Measurements from ENCODE around the gene SURF6.
"Not testable (repeated sequence)": the region's sequence is repeated elsewhere in the genome, so short reads cannot be mapped to it uniquely, and the experiment has no call there.

SURF6 gene

DNA sequence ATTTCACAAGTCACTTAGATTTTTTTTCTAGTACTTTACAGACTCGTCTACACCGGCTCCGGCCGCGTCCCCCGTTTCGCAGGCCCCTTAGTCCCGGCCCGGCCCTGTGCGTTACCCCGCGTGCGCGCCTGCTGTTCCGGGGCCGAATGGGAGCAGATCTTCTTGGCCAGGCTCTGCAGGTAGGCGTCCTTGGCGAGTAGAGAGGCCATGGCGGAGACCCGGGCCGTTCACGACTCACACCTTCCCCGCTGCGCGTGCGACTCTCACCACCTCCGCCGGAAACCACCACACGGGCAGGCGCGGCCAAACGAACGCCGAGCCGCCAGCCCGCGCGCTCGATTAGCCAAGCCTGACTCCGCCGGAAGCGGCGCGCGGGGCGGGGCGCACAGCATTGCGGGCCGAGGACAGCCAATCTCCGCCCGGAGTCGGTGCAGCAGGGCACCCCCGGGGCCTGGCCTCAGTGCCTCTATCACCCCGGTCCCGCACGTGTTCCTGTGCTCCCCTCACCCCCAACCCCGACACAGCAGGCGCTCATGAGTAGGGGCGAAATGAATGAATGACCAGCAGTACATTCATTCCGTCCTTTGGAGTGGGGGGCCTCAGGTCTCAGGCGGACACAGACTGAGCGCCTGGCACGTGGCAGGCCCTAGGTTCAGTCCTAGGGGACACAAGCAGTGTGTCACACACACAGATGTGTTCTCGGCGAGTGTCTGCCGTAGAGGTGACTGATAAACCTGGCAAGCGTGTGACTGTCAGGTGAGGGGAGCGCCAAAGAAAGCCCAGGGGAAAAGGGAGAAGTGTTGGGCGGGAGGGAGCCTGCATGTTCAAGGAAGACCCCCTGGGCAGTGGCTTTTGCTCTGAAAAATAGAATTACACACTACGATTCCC, at the start of gene SURF6:
TSS of gene SURF6 (minus strand) at position 265 of the 888 bp plus-strand sequence. CDS start at position 209, 56 bp downstream.
- peak; percentile 85 to 98 (median 90) for DNase-seq
- intact Hi-C loops (cut with DNase I), result loop anchor here (1.0 to 5.0 kb wide), 2 partner anchors 40 to 304 kb away; partner anchors contain the start of genes GTF3C5, STKLD1 and SURF4

DNA sequence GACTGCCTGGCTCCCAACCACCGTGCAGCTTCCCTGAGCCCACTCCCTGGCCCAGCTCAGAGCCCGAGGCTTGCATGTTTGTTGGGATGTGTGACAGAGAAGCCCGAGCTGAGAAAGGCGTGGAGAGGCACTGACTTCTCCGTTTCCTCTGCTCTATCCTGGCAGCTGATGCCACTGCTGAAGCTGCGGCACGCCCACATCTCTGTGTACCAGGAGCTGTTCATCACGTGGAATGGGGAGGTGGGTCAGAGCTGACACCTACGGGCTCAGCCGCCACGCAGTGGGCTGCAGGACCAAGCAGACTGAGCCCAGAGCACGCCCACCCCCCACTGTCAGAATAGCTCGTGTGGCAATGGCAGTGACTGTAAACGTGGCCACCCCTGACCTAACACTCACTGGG, 49.5 kb upstream of the SURF6 start:
- intact Hi-C loops (cut with DNase I), result no loop called here
- peak in 7 of 10 donors; percentile 44 to 93 (median 67) for DNase-seq

DNA sequence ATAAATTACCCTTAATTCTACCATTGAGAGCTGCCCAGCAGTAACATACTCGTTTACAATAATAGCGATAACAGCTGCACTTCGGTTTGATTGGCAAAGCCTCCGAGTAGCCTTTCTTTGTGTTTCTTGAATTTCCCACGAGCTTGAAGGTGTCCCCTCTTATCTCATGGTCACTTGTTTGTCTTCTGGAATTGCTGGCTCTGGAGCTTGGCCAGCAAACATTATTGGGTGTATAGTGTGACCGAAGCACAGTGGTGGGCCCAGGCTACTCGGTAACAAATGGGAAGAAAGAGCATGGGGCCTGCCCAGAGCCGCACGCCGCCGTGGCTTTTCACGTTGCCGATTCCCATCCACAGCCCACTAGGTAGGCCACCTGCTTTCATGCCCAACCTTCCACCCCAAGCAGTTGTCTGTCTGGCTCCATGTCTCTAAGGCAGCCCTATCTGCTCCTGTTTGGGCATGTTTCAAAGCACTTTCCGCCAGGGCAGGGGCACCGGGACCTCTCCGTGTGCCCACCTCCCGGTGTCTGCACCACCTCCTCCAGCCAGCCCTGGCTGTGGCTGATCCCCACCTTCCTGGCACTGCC, 48.8 kb upstream of the SURF6 start:
- intact Hi-C loops (cut with DNase I), result no loop called here
- no peak for DNase-seq

DNA sequence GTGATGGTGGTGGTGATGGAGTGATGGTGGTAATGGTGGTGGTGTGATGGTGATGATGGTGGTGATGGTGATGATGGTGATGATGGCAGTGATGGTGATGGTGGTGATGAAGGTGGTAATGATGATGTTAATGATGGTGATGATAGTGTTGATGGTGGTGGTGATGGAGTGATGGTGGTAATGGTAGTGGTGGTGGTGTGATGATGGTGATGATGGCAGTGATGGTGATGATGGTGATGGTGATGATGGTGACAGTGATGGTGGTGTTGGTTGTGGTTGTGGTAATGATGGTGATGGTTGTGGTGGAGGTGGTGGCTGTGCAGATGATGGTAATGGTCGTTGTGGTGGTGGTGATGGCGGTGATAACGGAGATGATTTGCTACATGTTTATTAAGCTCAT, 47.5 kb upstream of the SURF6 start:
- intact Hi-C loops (cut with DNase I), result no loop called here
- DNase-seq, result no peak

DNA sequence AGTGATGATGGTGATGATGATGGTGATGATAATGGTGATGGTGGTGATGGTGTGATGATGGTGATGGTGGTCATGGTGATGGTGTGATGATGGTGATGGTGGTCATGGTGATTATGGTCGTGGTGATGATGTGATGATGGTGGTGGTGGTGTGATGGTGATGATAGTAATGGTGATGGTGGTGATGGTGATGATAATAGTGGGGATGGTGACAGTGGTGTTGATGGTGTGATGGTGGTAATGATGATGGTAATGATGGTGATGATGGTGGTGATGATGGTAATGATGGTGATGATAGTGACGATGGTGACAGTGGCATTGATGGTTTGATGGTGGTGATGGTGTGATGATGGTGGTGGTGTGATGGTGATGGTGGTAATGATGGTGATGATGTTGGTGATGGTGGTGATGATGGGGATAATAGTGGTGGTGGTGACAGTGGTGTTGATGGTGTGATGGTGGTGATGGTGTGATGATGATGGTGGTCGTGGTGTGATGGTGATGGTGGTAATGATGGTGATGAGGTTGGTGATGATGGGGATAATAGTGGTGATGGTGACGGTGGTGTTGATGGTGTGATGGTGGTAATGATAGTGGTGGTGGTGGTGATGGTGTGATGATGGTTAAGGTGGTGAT, 46.6 kb upstream of the SURF6 start:
- no peak for DNase-seq
- intact Hi-C loops (cut with DNase I), result no loop called here

DNA sequence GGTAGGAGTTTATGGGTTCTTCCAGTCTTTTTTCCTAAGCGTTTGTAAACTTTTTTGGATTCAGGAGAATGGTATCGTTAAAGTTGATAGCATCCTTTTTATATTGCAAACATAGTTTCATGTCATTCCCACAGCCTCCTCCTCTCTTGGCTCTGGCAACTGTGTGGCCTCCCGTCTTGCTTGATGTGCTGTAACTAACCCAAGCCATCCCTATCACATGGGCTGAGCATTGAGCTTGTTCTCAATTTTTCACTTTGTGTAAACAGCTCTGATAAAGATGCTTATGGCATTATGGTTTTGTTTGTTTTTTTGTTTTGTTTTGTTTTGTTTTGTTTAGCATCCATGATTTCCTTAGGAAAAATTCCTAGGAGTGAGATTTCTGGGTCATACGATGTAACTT, 44.7 kb upstream of the SURF6 start:
- peak in 1 of 10 donors; percentile 89 for DNase-seq
- intact Hi-C loops (cut with DNase I), result no loop called here

GRCh38 chr9:133379153-133380086, 43.4 kb upstream of the SURF6 start:
- intact Hi-C loops (cut with DNase I), result no loop called here
- peak in 4 of 10 donors; percentile 25 to 92 (median 45) for DNase-seq

- intact Hi-C loops (cut with DNase I), result no loop called here
- no peak for DNase-seq
These were observed 42.5 kb upstream of the SURF6 start for GRCh38 chr9:133378408-133378962.

- intact Hi-C loops (cut with DNase I), result no loop called here
- no peak for DNase-seq
These were observed 41.8 kb upstream of the SURF6 start for GRCh38 chr9:133377721-133378216.

DNA sequence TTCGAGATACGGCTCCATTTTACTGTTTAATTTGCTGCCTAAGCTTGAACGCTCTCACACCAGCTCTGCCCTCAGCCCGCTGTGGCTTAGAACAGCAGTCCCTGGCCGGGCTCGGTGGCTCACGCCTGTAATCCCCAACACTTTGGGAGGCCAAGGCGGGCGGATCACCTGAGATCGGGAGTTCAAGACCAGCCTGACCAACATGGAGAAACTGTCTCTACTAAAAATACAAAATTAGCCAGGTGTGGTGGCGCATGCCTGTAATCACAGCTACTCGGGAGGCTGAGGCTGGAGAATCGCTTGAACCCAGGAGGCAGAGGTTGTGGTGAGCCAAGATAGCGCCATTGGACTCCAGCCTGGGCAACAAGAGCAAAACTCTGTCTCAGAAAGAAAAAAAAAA, 41.3 kb upstream of the SURF6 start:
- intact Hi-C loops (cut with DNase I); DNase-seq: not testable (repeated sequence)

- intact Hi-C loops (cut with DNase I), result loop anchor here (1.0 kb wide), 1 partner anchor 40 kb away; the partner anchor contains the start of gene SURF6
- peak; percentile 93 to 99 (median 96) for DNase-seq
These were observed 40.0 kb upstream of the SURF6 start, which contains the start of the genes STKLD1 and SURF4 for GRCh38 chr9:133375724-133376654. STKLD1 (plus strand) TSS chr9:133376366; CDS start chr9:133376474, 108 bp downstream. SURF4 (minus strand) TSS chr9:133376060; CDS start chr9:133375969, 91 bp downstream.

GRCh38 chr9:133375116-133375723, 39.2 kb upstream of the SURF6 start:
- intact Hi-C loops (cut with DNase I), result no loop called here
- DNase-seq, result no peak

- intact Hi-C loops (cut with DNase I), result no loop called here
- DNase-seq, result no peak
These were observed 38.7 kb upstream of the SURF6 start for GRCh38 chr9:133374612-133375115.

DNA sequence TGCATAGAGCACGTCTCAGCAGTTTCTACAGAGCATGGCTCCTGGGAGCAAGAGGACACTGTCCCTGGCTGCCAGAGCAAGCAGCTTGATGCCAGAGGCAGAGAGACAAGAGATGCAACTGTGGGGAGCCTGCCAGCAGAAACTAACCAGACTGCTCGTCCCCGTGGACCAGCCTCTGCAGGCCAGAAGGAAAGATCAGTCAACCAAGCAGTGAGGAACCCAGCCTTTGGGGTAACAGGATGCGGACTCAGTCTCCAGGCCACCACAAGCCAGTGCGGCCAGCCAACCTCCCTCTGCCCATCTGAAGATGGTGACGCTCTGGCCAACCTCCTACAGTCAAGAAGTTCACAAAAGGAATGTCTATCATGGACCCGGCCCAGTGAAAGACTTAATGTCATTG, 36.2 kb upstream of the SURF6 start:
- DNase-seq, result no peak
- intact Hi-C loops (cut with DNase I), result no loop called here

GRCh38 chr9:133371261-133371711, 35.3 kb upstream of the SURF6 start:
- intact Hi-C loops (cut with DNase I), result no loop called here
- no peak for DNase-seq

DNA sequence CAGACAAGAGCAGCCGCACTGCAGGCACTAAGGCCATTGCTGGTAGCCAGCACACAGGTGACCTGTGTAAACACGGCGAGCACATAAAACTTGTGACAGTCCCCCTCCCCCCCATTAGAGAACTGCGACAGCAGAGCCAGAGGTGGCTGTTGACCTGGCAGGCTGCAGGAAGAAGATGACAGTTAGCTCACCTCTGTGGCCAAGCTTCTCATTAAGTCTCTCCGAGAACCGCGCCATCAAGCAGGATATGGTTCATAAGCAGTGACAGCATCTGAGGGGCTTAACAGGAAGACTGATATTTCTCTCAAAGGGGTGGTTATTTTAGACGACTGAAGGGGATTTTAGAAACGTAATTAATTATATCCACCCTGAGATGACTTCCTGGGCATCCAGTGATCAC, 34.7 kb upstream of the SURF6 start:
- DNase-seq, result no peak
- intact Hi-C loops (cut with DNase I), result no loop called here

DNA sequence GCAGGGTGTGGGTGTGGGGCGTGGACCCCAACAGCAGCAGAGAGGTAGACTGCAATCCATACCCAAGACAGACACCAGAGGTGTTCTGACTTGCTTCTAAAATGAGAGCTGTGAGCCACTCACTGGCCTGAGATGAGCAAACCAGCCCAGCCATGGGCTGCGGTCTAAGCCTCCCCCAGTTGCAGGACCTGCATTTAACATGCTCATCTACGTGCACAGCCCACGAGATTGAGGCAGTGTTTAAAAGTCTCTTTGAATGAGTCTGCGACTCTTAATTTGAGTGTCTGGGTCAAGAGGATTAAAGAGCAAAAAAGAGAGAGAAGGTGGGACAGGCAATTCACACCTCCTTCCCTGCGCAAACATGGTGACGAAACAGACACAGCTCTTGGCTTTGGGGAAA, 33.9 kb upstream of the SURF6 start:
- intact Hi-C loops (cut with DNase I), result no loop called here
- DNase-seq, result no peak

- intact Hi-C loops (cut with DNase I), result no loop called here
- DNase-seq, result peak in 1 of 10 donors; percentile 16
These were observed 33.4 kb upstream of the SURF6 start for GRCh38 chr9:133369422-133369821.
